SK-N-SH (cell line): Measurements from ENCODE around the gene TMPRSS15. TPM values are rescaled to one million over a fixed set of nuclear protein-coding genes. Genes with fewer than 3 reads are reported as not detected.

ENCODE experiments used
- CTCF ChIA-PET: fragments of 300-600, 350-600 bp; formaldehyde crosslinking; extraction: SDS; loops from one replicate; lab custom pipeline; 2021; lab: Yijun Ruan, JAX
- POLR2A ChIA-PET: fragments of 350-600 bp; sonication (Branson Sonifier 250); formaldehyde crosslinking; extraction: SDS; loops from one replicate; lab custom pipeline; 2020; ENCODE audit warnings: antibody characterized with exemption, inconsistent platforms; lab: Yijun Ruan, JAX
- DNase-seq: peaks from one replicate; pipeline ENCODE4 v3.0.0; 2012
- H2AFZ ChIP-seq: fragments of 200-600 bp; sonication (generic); 2 replicates; pipeline ENCODE4 v1.8.1; 2016; ENCODE audit warnings: antibody characterized with exemption, mild to moderate bottlenecking, low read depth
- H3F3A ChIP-seq: fragments of 200-600 bp; sonication (generic); replicated peaks from 2 replicates; pipeline ENCODE3; 2016; ENCODE audit warnings: antibody characterized with exemption, mild to moderate bottlenecking; ENCODE audit not compliant: insufficient read depth
- H3K27ac ChIP-seq, 2 experiments: fragments of 200-500 bp in 1 of 2; fragments of 200-600 bp in 1 of 2; sonication (Bioruptor generic) in 1 of 2; sonication (generic), shearing (Covaris generic) in 1 of 2; 2 replicates each; pipeline versions ENCODE4 v1.5.1 to v1.6.1; 2014 to 2016; ENCODE audit warnings: low read depth in 2 of 2, inconsistent platforms in 1 of 2, low read length in 1 of 2, mild to moderate bottlenecking in 1 of 2, mixed read lengths in 1 of 2
- H3K27me3 ChIP-seq: fragments of 200-600 bp; sonication (generic), shearing (Covaris generic); 2 replicates; pipeline ENCODE4 v1.6.1; 2016; ENCODE audit warnings: mixed run types; ENCODE audit not compliant: insufficient read depth
- H3K36me3 ChIP-seq, 2 experiments: fragments of 200-500 bp in 1 of 2; fragments of 200-600 bp in 1 of 2; sonication (Bioruptor generic) in 1 of 2; sonication (generic) in 1 of 2; replicated peaks in 1 of 2; 2 replicates each; pipeline versions ENCODE3 to v1.5.1; 2014 to 2016; ENCODE audit warnings: low read length in 1 of 2, mild to moderate bottlenecking in 1 of 2; ENCODE audit not compliant: insufficient read depth in 2 of 2, control insufficient read depth in 1 of 2
- H3K4me1 ChIP-seq, 2 experiments: fragments of 200-500 bp in 1 of 2; fragments of 200-600 bp in 1 of 2; sonication (Bioruptor generic) in 1 of 2; sonication (generic), shearing (Covaris generic) in 1 of 2; 2 replicates each; pipeline versions ENCODE4 v1.5.1 to v1.6.1; 2014 to 2016; ENCODE audit warnings: low read depth in 1 of 2, low read length in 1 of 2, mixed run types in 1 of 2; ENCODE audit not compliant: insufficient read depth in 2 of 2, control insufficient read depth in 1 of 2
- H3K4me2 ChIP-seq: fragments of 200-600 bp; sonication (generic), shearing (Covaris generic); 2 replicates; pipeline ENCODE4 v1.6.1; 2017; ENCODE audit warnings: mixed run types
- H3K4me3 ChIP-seq, 2 experiments: fragments of 200-500 bp in 1 of 2; fragments of 200-600 bp in 1 of 2; sonication (Bioruptor generic) in 1 of 2; sonication (generic), shearing (Covaris generic) in 1 of 2; 2 replicates each; pipeline versions ENCODE4 v1.5.1 to v1.8.1; 2014 to 2016; ENCODE audit warnings: low read depth in 2 of 2, inconsistent platforms in 1 of 2, low read length in 1 of 2, mild to moderate bottlenecking in 1 of 2, mixed read lengths in 1 of 2, moderate library complexity in 1 of 2
- H3K79me2 ChIP-seq: fragments of 200-600 bp; sonication (generic); 2 replicates; pipeline ENCODE4 v1.8.1; 2017; ENCODE audit warnings: mild to moderate bottlenecking; ENCODE audit not compliant: insufficient read depth
- H3K9ac ChIP-seq: fragments of 200-600 bp; sonication (generic); 2 replicates; pipeline ENCODE4 v1.6.1; 2017; ENCODE audit warnings: mixed run types
- H3K9me2 ChIP-seq: fragments of 200-600 bp; sonication (generic); 2 replicates; pipeline ENCODE4 v1.6.1; 2017; ENCODE audit warnings: mixed run types
- H3K9me3 ChIP-seq: fragments of 200-600 bp; sonication (generic); 2 replicates; pipeline ENCODE4 v1.6.1; 2017; ENCODE audit warnings: mixed run types, mild to moderate bottlenecking, moderate library complexity
- H4K20me1 ChIP-seq: fragments of 200-600 bp; sonication (generic); 2 replicates; pipeline ENCODE4 v1.6.1; 2017; ENCODE audit warnings: mild to moderate bottlenecking, mixed run types; ENCODE audit not compliant: insufficient read depth
- CHD2 ChIP-seq: fragments of 150-350 bp; IDR thresholded peaks from 2 replicates; pipeline ENCODE4 v1.6.1; 2018; ENCODE audit warnings: low read length; ENCODE audit not compliant: partially characterized antibody
- ELF1 ChIP-seq: IDR thresholded peaks from 2 replicates; pipeline ENCODE4 v1.4.0; 2012
- EZH2phosphoT487 ChIP-seq: fragments of 200-600 bp; sonication (generic); IDR thresholded peaks from 2 replicates; pipeline ENCODE4 v1.6.1; 2017; ENCODE audit warnings: low read depth, mixed run types, mild to moderate bottlenecking, antibody characterized with exemption, moderate library complexity, borderline replicate concordance
- GABPA ChIP-seq: IDR thresholded peaks from 2 replicates; pipeline ENCODE4 v1.4.0; 2012; ENCODE audit warnings: low read depth, mild to moderate bottlenecking
- MEF2A ChIP-seq: IDR thresholded peaks from 2 replicates; pipeline ENCODE4 v1.4.0; 2012; ENCODE audit warnings: low read depth, borderline replicate concordance
- MXI1 ChIP-seq: IDR thresholded peaks from 2 replicates; pipeline ENCODE4 v1.6.1; 2012; ENCODE audit warnings: mild to moderate bottlenecking, low read depth, low read length, improper control_type of control experiment
- NFIC ChIP-seq: IDR thresholded peaks from 2 replicates; pipeline ENCODE4 v1.4.0; 2012; ENCODE audit warnings: borderline replicate concordance
- POLR2AphosphoS5 ChIP-seq: IDR thresholded peaks from 2 replicates; pipeline ENCODE4 v1.6.1; 2012; ENCODE audit warnings: low read depth, low read length
- RAD21 ChIP-seq: IDR thresholded peaks from 2 replicates; pipeline ENCODE4 v1.6.1; 2012; ENCODE audit warnings: mild to moderate bottlenecking, low read length
- RCOR1 ChIP-seq: fragments of 150-350 bp; IDR thresholded peaks from 2 replicates; pipeline ENCODE4 v1.6.1; 2017; ENCODE audit warnings: antibody characterized with exemption, low read length
- RFX5 ChIP-seq: IDR thresholded peaks from 2 replicates; pipeline ENCODE4 v1.6.1; 2012; ENCODE audit warnings: mild to moderate bottlenecking, improper control_type of control experiment, low read length
- RXRA ChIP-seq: IDR thresholded peaks from 2 replicates; pipeline ENCODE4 v1.4.0; 2012; ENCODE audit warnings: low read depth, mild to moderate bottlenecking, borderline replicate concordance
- SMC3 ChIP-seq: IDR thresholded peaks from 2 replicates; pipeline ENCODE4 v1.6.1; 2012; ENCODE audit warnings: low read depth, low read length, improper control_type of control experiment
- WGBS: methylation state at CpG from one replicate; pipeline ENCODE4 v1.1.6; 2017; ENCODE audit warnings: low lambda C conversion rate; 5-methylcytosine and 5-hydroxymethylcytosine counted together
- polyA plus RNA-seq, 3 experiments: library from polyadenylated mRNA; depleted of rRNA; stranded (reverse); fragments of >200 nt; gene quantifications; 2 replicates each; pipeline ENCODE4 v1.2.3, GENCODE V29; 2012
- TF ChIP-seq, protein P1 (sequence below): IDR thresholded peaks from 2 replicates; pipeline ENCODE4; 2012
- TF ChIP-seq, protein P2 (sequence below): IDR thresholded peaks from 2 replicates; pipeline ENCODE4 v1.4.0; 2012; ENCODE audit warnings: low read depth, borderline replicate concordance
- TF ChIP-seq, protein P3 (sequence below): IDR thresholded peaks from 2 replicates; pipeline ENCODE4 v1.4.0; 2012; ENCODE audit warnings: low read depth, borderline replicate concordance

TMPRSS15 gene
- 0.03 TPM in 1 of 2 replicates, not detected in the other for polyA plus RNA-seq (2012; rRNA removed)
- polyA plus RNA-seq (2012; cell fraction: cytosol; rRNA removed) = 0.01 TPM in 2 replicates
- polyA plus RNA-seq (2012; cell fraction: nucleus; rRNA removed) = not detected in 2 replicates

DNA sequence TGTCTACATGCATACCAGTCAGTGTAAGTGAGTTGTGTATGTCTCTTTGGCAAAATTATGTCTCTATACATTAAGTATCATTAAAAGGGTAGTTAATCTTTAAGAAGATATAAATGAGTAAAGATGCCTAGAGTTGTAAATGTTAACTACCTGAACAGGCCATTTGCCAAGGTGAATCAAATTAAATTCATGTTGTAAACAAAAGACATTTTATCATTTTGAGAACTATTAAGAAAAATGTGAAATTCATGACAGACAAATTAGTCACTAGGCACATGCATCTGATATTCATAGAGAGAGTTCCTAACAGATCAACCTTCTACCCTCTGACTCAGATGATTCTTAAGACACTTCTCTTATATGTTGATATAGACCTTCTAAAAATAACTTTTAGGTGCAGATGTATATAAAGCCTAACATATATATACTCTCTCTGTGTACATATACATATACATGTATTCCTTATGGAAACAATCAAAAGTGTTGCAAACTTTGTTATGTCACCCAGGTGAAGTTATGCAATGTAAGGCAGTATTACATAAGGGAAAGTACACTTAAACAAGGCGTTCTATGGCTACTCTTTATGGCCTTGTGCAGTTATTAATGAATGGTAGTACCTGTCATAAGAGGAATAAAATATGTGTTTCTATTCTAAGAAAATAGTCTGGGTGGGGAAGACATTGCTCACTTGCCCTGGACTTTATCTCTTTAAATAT, at the start of gene TMPRSS15:
TMPRSS15 (minus strand) TSS at position 51 of the 716 bp plus-strand sequence. CDS start 163 bp downstream, outside the sequence.
- DNase-seq = no peak
- no peak within 1 kb of the TSS for H3K9ac ChIP-seq
- H3K4me3 ChIP-seq = no peak within 1 kb of the TSS
- no peaks in the 10 kb centered on the region for H3K36me3 ChIP-seq
- POLR2A ChIA-PET = no interaction called here
- H3K4me1 ChIP-seq = no peaks in the 10 kb centered on the region
- TF ChIP-seq MXI1 (no peak), NFIC (no peak), ELF1 (no peak), CHD2 (no peak), RXRA (no peak), MEF2A (no peak), RFX5 (no peak), RAD21 (no peak), POLR2AphosphoS5 (no peak), GABPA (no peak), RCOR1 (no peak), SMC3 (no peak)
- TF ChIP-seq, protein P1, sequence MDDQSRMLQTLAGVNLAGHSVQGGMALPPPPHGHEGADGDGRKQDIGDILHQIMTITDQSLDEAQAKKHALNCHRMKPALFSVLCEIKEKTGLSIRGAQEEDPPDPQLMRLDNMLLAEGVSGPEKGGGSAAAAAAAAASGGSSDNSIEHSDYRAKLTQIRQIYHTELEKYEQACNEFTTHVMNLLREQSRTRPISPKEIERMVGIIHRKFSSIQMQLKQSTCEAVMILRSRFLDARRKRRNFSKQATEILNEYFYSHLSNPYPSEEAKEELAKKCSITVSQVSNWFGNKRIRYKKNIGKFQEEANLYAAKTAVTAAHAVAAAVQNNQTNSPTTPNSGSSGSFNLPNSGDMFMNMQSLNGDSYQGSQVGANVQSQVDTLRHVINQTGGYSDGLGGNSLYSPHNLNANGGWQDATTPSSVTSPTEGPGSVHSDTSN = no peak
- TF ChIP-seq, protein P2, sequence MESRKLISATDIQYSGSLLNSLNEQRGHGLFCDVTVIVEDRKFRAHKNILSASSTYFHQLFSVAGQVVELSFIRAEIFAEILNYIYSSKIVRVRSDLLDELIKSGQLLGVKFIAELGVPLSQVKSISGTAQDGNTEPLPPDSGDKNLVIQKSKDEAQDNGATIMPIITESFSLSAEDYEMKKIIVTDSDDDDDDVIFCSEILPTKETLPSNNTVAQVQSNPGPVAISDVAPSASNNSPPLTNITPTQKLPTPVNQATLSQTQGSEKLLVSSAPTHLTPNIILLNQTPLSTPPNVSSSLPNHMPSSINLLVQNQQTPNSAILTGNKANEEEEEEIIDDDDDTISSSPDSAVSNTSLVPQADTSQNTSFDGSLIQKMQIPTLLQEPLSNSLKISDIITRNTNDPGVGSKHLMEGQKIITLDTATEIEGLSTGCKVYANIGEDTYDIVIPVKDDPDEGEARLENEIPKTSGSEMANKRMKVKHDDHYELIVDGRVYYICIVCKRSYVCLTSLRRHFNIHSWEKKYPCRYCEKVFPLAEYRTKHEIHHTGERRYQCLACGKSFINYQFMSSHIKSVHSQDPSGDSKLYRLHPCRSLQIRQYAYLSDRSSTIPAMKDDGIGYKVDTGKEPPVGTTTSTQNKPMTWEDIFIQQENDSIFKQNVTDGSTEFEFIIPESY = no peak
- CTCF ChIA-PET = no interaction called here
- no peaks in the 10 kb centered on the region for H3K79me2 ChIP-seq
- H2AFZ ChIP-seq = peak within 1 kb of the TSS; percentile 35; the same call in 1 of the 2 replicates
- no peak within 1 kb of the TSS for H3K4me2 ChIP-seq
- WGBS = 0% methylated on average over 1 of the region's 1 CpG
- no peaks in the 10 kb centered on the region for H3K9me2 ChIP-seq
- no peaks in the 10 kb centered on the region for H3K27me3 ChIP-seq
- no peaks in the 10 kb centered on the region for H4K20me1 ChIP-seq
- H3K9me3 ChIP-seq = 0 out of 2 replicates have a peak, but pooled peaks cover 3% of the 10 kb centered on the region
- no peak within 1 kb of the TSS for H3K27ac ChIP-seq
- H3F3A ChIP-seq = no peaks in the 10 kb centered on the region

DNA sequence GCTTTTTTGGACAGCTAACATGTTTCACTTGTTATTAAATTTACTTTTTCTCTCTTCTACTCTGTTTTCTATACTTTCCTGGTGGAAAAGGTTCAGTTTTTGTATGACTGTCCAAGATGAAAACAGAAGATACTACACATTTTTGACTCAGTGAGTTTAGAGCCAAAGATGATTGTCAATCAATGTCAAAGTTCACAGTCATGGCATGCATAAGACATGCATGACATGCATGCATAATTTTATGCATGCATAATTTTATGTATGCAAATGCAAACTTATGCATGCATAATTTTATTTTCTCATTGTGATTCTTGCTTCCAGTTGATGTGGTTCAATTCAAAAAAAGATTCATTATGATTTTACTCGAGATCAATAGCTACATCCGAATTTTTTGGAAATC, 48.1 kb upstream of the TMPRSS15 start:
- 0% methylated on average over 2 of the region's 2 CpGs for WGBS

More for the DNA sequence above, 48.1 kb upstream of the TMPRSS15 start:
- no peaks in the 10 kb centered on the region for H3K9me2 ChIP-seq
- H3K36me3 ChIP-seq = no peaks in the 10 kb centered on the region
- H3K4me3 ChIP-seq = no peak overlapping the region
- no peaks in the 10 kb centered on the region for H3K79me2 ChIP-seq
- H3K4me1 ChIP-seq = no peaks in the 10 kb centered on the region
- TF ChIP-seq ELF1 (no peak), RXRA (no peak), EZH2phosphoT487 (no peak)
- TF ChIP-seq, protein P3, sequence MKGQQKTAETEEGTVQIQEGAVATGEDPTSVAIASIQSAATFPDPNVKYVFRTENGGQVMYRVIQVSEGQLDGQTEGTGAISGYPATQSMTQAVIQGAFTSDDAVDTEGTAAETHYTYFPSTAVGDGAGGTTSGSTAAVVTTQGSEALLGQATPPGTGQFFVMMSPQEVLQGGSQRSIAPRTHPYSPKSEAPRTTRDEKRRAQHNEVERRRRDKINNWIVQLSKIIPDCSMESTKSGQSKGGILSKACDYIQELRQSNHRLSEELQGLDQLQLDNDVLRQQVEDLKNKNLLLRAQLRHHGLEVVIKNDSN = no peak
- ChIA-PET POLR2A (no interaction called here), CTCF (no interaction called here)
- H3K9ac ChIP-seq = no peak overlapping the region
- H3F3A ChIP-seq = no peaks in the 10 kb centered on the region
- no peak overlapping the region for H3K4me2 ChIP-seq
- no peaks in the 10 kb centered on the region for H4K20me1 ChIP-seq
- H3K27ac ChIP-seq = no peak overlapping the region
- H2AFZ ChIP-seq = no peak overlapping the region
- no peaks in the 10 kb centered on the region for H3K9me3 ChIP-seq
- no peak for DNase-seq
- no peaks in the 10 kb centered on the region for H3K27me3 ChIP-seq
